Mucosa of descending colon (tissue), 3 donors: ENCODE measurements around the gene KLRK1. TPM values are rescaled to one million over a fixed set of nuclear protein-coding genes. Genes with fewer than 3 reads are reported as not detected.
"Not testable (repeated sequence)": the region's sequence is repeated elsewhere in the genome, so short reads cannot be mapped to it uniquely, and the experiment has no call there.

Source experiments
- ATAC-seq: fragments of 200-7000 bp; cut with Tn5 transposase; one replicate; pipeline ENCODE4 v1.9.1; 2020; ENCODE audit warnings: mild to moderate bottlenecking, moderate library complexity
- DNase-seq, 3 donors: peaks; one replicate each; pipeline ENCODE4 v3.0.0-alpha.2; 2020
- H3K36me3 ChIP-seq: fragments of 200-600 bp; one replicate; pipeline ENCODE4 v1.8.0; 2021; ENCODE audit warnings: low read depth, mild to moderate bottlenecking
- H3K4me1 ChIP-seq: fragments of 200-600 bp; one replicate; pipeline ENCODE4 v1.8.0; 2021; ENCODE audit warnings: low read depth, mild to moderate bottlenecking
- H3K4me3 ChIP-seq: fragments of 200-600 bp; one replicate; pipeline ENCODE4 v1.8.0; 2021; ENCODE audit warnings: mild to moderate bottlenecking
- H3K9me3 ChIP-seq: fragments of 200-600 bp; one replicate; pipeline ENCODE4 v1.8.0; 2021; ENCODE audit warnings: mild to moderate bottlenecking
- intact Hi-C, 2 donors: fragments of 100-400 bp; cut with DNase I in 1 of 2; cut with micrococcal nuclease in 1 of 2; formaldehyde crosslinking; loops; one replicate each; pipeline versions ENCODE4 v1.11.0 to v1.11.1; 2022; cut with DNase I, micrococcal nuclease
- total RNA-seq, 3 donors: library from RNA; stranded (reverse); fragmentation: NEBNext Ultra II Directional in 2 of 3; extraction: Animal tissue kit (Norgen Biotek cat#: 25700) in 2 of 3; gene quantifications; one replicate each; pipeline versions ENCODE4 v1.2.1 to v1.2.4, GENCODE V29; 2021 to 2023
- TF ChIP-seq, protein P1 (sequence below): fragments of 200-600 bp; IDR thresholded peaks from one replicate; pipeline ENCODE4 v1.8.0; 2022; ENCODE audit warnings: antibody characterized with exemption, mild to moderate bottlenecking
- donor health status: DM: no; HTN: no; CAD: no; lungs with moderate emphysema.
- donor health status: DM: no; HTN: no; CAD: no.
- donor health status: DM: no; HTN: yes; CAD: no.

The KLRK1 gene
- total RNA-seq, 3 donors from 2014 or later: 3.9 to 4.5 (median 4.4) TPM

DNA sequence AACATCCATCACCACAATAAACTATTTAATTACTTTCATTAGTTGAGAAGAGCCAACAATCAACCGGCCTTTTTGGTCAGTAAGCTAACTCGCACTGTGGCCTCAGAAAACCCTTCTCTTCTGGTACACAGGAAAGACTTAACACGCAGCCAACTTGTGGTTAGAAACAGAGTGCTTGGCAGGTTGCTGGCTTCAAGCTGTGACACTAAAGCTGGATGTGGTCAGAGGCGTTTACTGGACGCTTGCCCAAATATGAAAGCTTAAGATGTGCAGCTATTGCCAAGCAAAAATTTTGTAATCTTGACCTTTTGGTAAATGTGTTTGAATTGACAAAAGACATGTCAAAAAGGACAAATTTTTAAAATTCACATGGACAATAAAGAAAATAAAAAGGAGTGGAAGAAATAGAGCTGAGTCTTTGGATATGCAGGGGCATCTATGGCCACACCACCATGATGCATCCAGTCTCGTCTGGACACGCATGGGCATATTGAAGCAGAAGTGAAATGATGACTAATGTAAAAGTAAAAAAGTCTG lies 2.6 kb upstream of the KLRK1 start:
- DNase-seq: peak in 1 of 3 donors; percentile 55
- peak; percentile 25 for ATAC-seq

DNA sequence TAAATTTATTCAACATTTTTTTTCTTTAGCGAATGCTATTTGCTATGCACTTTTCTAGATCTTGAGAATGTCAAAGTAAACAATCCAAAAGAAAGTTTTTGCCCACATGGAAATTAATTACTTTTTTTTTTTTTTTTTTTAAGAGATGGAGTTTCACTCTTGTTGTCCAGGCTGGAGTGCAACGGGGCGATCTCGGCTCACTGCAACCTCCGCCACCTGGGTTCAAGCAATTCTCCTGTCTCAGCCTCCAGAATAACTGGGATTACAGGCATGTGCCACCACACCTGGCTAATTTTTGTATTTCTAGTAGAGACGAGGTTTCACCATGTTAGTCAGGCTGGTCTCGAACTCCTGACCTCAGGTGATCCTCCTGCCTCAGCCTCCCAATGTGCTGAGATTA lies 1.1 kb upstream of the KLRK1 start:
- H3K4me3 ChIP-seq, DNase-seq, H3K4me1 ChIP-seq, intact Hi-C loops, H3K36me3 ChIP-seq, H3K9me3 ChIP-seq, ATAC-seq: not testable (repeated sequence)

More for the DNA sequence above, 2.6 kb upstream of the KLRK1 start:
- no peak overlapping the region for H3K4me3 ChIP-seq
- TF ChIP-seq, protein P1, sequence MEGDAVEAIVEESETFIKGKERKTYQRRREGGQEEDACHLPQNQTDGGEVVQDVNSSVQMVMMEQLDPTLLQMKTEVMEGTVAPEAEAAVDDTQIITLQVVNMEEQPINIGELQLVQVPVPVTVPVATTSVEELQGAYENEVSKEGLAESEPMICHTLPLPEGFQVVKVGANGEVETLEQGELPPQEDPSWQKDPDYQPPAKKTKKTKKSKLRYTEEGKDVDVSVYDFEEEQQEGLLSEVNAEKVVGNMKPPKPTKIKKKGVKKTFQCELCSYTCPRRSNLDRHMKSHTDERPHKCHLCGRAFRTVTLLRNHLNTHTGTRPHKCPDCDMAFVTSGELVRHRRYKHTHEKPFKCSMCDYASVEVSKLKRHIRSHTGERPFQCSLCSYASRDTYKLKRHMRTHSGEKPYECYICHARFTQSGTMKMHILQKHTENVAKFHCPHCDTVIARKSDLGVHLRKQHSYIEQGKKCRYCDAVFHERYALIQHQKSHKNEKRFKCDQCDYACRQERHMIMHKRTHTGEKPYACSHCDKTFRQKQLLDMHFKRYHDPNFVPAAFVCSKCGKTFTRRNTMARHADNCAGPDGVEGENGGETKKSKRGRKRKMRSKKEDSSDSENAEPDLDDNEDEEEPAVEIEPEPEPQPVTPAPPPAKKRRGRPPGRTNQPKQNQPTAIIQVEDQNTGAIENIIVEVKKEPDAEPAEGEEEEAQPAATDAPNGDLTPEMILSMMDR: no peak
- H3K36me3 ChIP-seq: no peaks in the 10 kb centered on the region
- H3K9me3 ChIP-seq: no peaks in the 10 kb centered on the region
- peaks cover 15% of the 10 kb centered on the region for H3K4me1 ChIP-seq
- intact Hi-C loops: no loop called here

DNA sequence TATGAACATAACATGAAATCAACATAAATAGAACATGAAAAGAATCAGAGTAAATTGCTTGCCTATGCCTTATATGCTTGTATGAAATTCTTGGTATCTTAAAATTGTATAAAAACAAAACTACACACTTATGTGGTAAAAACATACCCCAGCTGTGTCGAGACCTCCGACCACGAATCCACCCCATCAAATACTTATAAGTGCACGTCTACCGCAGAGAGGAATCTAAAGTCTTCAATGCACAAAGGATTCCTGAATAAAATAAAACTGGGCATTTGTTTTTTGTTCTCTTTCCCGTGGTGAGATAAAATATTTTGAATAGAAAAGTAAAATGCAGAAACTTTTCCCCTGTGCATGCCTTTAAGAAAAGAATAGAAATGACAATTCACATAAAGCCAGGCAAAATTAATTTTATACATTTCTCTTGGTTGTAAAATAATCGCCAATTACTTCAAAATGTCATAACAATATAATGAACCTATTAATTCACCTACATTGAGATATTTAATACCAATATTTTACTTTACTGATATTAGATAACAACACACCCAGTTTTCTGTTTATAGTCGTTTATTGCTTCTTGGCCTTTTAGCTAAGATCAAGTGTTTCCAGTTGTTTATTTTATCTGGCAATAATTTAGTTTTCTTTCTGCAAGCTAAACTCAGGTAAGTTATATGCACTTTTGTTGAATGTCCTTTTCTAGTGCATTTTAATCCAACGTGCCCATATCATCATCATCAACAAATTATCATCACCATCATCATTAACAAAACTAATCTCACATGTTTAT lies 1.0 kb downstream of the KLRK1 start:
- intact Hi-C loops: no loop called here
- DNase-seq: no peak
- no peaks in the 10 kb centered on the region for H3K36me3 ChIP-seq
- H3K9me3 ChIP-seq: no peaks in the 10 kb centered on the region
- TF ChIP-seq, protein P1: no peak
- H3K4me3 ChIP-seq: no peak overlapping the region
- H3K4me1 ChIP-seq: no peaks in the 10 kb centered on the region
- no peak for ATAC-seq

DNA sequence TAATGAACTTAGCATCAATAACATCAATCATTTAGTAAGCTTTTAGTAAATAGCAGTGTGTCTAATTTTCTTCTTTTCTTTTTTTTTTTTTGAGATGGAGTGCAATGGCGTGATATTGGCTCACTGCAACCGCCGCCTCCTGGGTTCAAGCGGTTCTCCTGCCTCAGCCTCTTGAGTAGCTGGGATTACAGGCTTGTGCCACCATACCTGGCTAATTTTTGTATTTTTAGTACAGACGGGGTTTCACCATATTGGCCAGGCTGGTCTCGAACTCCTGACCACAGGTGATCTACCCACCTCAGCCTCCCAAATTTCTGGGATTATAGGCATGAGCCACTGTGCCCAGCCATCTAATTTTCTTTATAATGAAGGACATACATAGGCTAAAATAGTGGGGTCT lies 2.3 kb downstream of the KLRK1 start:
- H3K9me3 ChIP-seq, H3K36me3 ChIP-seq, DNase-seq, H3K4me3 ChIP-seq, ATAC-seq, H3K4me1 ChIP-seq, intact Hi-C loops: not testable (repeated sequence)

DNA sequence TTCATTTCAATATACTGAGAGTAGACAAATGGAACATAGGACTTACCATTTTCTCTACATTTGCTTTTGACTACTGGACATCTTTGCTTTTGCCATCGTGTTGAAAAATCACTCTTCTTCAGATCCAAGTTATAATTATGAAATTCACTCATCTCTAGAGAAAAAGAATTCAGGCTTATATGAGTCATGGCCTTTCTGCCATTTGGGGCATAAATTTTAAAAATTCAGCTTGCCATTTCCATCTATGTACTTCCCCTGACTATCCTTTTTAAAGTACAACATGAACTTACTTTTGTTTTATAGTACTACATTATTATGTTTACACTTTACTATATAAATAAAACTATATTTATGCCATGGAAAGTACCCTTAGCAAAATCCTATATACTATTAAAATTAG lies 3.0 kb downstream of the KLRK1 start:
- no peak overlapping the region for H3K4me3 ChIP-seq
- no peaks in the 10 kb centered on the region for H3K4me1 ChIP-seq
- H3K9me3 ChIP-seq: no peaks in the 10 kb centered on the region
- TF ChIP-seq, protein P1: no peak
- DNase-seq (no peak), ATAC-seq (no peak)
- intact Hi-C loops: no loop called here
- no peaks in the 10 kb centered on the region for H3K36me3 ChIP-seq

DNA sequence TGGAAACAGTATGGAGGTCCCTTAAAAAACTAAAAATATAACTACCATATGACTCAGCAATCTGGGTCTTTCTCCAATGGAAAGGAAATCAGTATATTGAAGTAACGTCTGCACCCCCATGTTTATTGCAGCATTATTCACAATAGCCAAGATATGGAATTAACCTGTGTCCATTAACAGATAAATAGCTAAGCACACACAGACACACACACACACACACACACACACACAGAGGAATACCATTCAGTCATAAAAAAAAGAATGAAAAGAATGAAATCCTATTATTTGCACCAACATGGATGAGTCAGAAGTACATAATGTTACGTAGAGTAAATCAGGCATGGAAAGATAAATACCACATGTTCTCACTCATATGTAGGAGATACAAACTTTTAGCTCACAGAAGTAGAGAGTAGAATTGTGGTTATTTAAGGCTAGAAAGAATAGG lies 4.7 kb downstream of the KLRK1 start:
- Histone ChIP-seq H3K4me1 (no peaks in the 10 kb centered on the region), H3K9me3 (no peaks in the 10 kb centered on the region), H3K36me3 (no peaks in the 10 kb centered on the region), H3K4me3 (no peak overlapping the region)
- no peak for DNase-seq
- ATAC-seq: peak; percentile 81
- intact Hi-C loops: no loop called here
- TF ChIP-seq, protein P1: no peak
